HepG2 (cell line): Measurements from ENCODE around the gene CRADD. TPM values are rescaled to one million over a fixed set of nuclear protein-coding genes. Genes with fewer than 3 reads are reported as not detected.

Experiments
- ATAC-seq: fragments of 200-7000 bp; cut with Tn5 transposase; 3 replicates; pipeline ENCODE4 v1.9.1; 2020; ENCODE audit warnings: mild to moderate bottlenecking, moderate library complexity
- BruUV-seq: library from RNA; stranded (reverse); fragments of 400-500 nt; replicated peaks from 2 replicates; lab custom pipeline; 2021; lab: Mats Ljungman, UMichigan
- CTCF ChIA-PET: fragments of 300-600 bp; formaldehyde crosslinking; extraction: SDS; loops from one replicate; lab custom pipeline; 2021; ENCODE audit warnings: low total read pairs, inconsistent platforms, low intra/inter-chr PET ratio; lab: Yijun Ruan, JAX
- POLR2A ChIA-PET: fragments of 350-600 bp; sonication (Branson Sonifier 250); formaldehyde crosslinking; loops from one replicate; lab custom pipeline; 2020; ENCODE audit warnings: antibody characterized with exemption, inconsistent platforms; lab: Yijun Ruan, JAX
- DNase-seq: peaks from one replicate; pipeline ENCODE4 v3.0.0-alpha.2; 2015; ENCODE audit warnings: low spot score
- FAIRE-seq: peaks from 3 replicates; lab custom pipeline; 2011; peaks lifted over from hg19 to GRCh38; lab: Jason Lieb, UNC
- H2AFZ ChIP-seq: one replicate; pipeline ENCODE4 v1.6.1; 2011; ENCODE audit warnings: low read length, inconsistent platforms
- H3K27ac ChIP-seq: fragments of 300-600 bp; 3 replicates; pipeline ENCODE4 v1.8.0; 2011; ENCODE audit warnings: mixed run types, mild to moderate bottlenecking, mixed read lengths, low read length, inconsistent platforms; ENCODE audit not compliant: insufficient read depth; ENCODE audit errors: extremely low read length
- H3K27me3 ChIP-seq, 2 experiments: fragments of 200-600 bp in 1 of 2; 2 replicates in 1 of 2; 3 replicates in 1 of 2; pipeline versions ENCODE4 v1.6.0 to v1.8.0; 2011; ENCODE audit warnings: low read length in 2 of 2, mild to moderate bottlenecking in 2 of 2, moderate library complexity in 2 of 2, inconsistent platforms in 1 of 2; ENCODE audit not compliant: insufficient read depth in 2 of 2, control insufficient read depth in 1 of 2
- H3K36me3 ChIP-seq, 2 experiments: fragments of 200-600 bp in 1 of 2; replicated peaks in 1 of 2; 2 replicates in 1 of 2; 3 replicates in 1 of 2; pipeline versions ENCODE4 v1.5.1 to v1.8.0; 2011; ENCODE audit warnings: low read length in 2 of 2, inconsistent platforms in 1 of 2; ENCODE audit not compliant: insufficient read depth in 2 of 2, control insufficient read depth in 1 of 2
- H3K4me1 ChIP-seq: 2 replicates; pipeline ENCODE4 v1.5.1; 2012; ENCODE audit warnings: low read length, inconsistent platforms; ENCODE audit not compliant: insufficient read depth
- H3K4me2 ChIP-seq: 2 replicates; pipeline ENCODE4 v1.6.0; 2011; ENCODE audit warnings: low read depth, low read length, inconsistent platforms
- H3K4me3 ChIP-seq, 3 experiments: fragments of 200-600 bp in 1 of 3; sonication (generic), shearing (Covaris generic) in 1 of 3; replicated peaks in 1 of 3; 2 replicates each; pipeline ENCODE4 v1.5.1; 2011 to 2016; ENCODE audit warnings: low read length in 3 of 3, inconsistent platforms in 2 of 3, low read depth in 2 of 3, mild to moderate bottlenecking in 2 of 3, control low read depth in 1 of 3, mixed read lengths in 1 of 3; ENCODE audit not compliant: insufficient read depth in 1 of 3
- H3K79me2 ChIP-seq: one replicate; pipeline ENCODE4 v1.6.1; 2011; ENCODE audit warnings: low read length, inconsistent platforms; ENCODE audit not compliant: insufficient read depth
- H3K9ac ChIP-seq: 2 replicates; pipeline ENCODE4 v1.6.0; 2011; ENCODE audit warnings: mild to moderate bottlenecking, low read depth, low read length, inconsistent platforms; ENCODE audit not compliant: insufficient read depth
- H3K9me3 ChIP-seq: 2 replicates; pipeline ENCODE4 v1.5.1; 2012; ENCODE audit warnings: mild to moderate bottlenecking, low read length
- H4K20me1 ChIP-seq: 2 replicates; pipeline ENCODE4 v1.6.0; 2011; ENCODE audit warnings: inconsistent platforms, mild to moderate bottlenecking, low read length, moderate library complexity; ENCODE audit not compliant: insufficient read depth
- BHLHE40 ChIP-seq: IDR thresholded peaks from 2 replicates; pipeline ENCODE4 v1.6.1; 2011; ENCODE audit warnings: low read length, improper control_type of control experiment
- CBX1 ChIP-seq: IDR thresholded peaks from one replicate; pipeline ENCODE4 v1.6.1; 2016; ENCODE audit warnings: antibody characterized with exemption, low read depth
- NCOA2 ChIP-seq: sonication (generic); formaldehyde crosslinking; IDR thresholded peaks from 2 replicates; pipeline ENCODE4 v1.8.0; 2022; ENCODE audit warnings: inconsistent platforms
- SYNCRIP ChIP-seq: fragments of 200-400 bp; formaldehyde crosslinking; IDR thresholded peaks from 2 replicates; pipeline ENCODE4 v1.6.1; 2018; ENCODE audit warnings: mild to moderate bottlenecking, low read depth, low read length; ENCODE audit not compliant: insufficient read depth
- ZNF572 ChIP-seq: sonication (generic); formaldehyde crosslinking; IDR thresholded peaks from 2 replicates; pipeline ENCODE4 v1.5.1; 2020; ENCODE audit warnings: mild to moderate bottlenecking, missing genetic modification reagents
- ZNF772 ChIP-seq: sonication (generic); formaldehyde crosslinking; IDR thresholded peaks from 2 replicates; pipeline ENCODE4 v1.5.0; 2020; ENCODE audit warnings: mild to moderate bottlenecking, missing genetic modification reagents
- WGBS: methylation state at CpG from one replicate; pipeline ENCODE4 v1.1.6; 2017; ENCODE audit warnings: low lambda C conversion rate; 5-methylcytosine and 5-hydroxymethylcytosine counted together
- in situ Hi-C: cut with HindIII; loops from 2 replicates; pipeline ENCODE4 v1.10.0; 2017; ENCODE audit warnings: low pct_unique_long_range_greater_than_20kb; ENCODE audit not compliant: extremely low pct_ligation_motif_present
- intact Hi-C: fragments of 100-400 bp; cut with micrococcal nuclease; formaldehyde crosslinking; loops from one replicate; pipeline ENCODE4 v1.10.0; 2022; ENCODE audit not compliant: unreplicated experiment
- polyA plus RNA-seq, 8 experiments: library from polyadenylated mRNA; depleted of rRNA in 3 of 8; stranded (reverse) in 7 of 8; unstranded in 1 of 8; fragments of >200 nt; fragmentation: Illumina TruSeq in 4 of 8; extraction: Trizol in 4 of 8; gene quantifications; 2 replicates each; pipeline versions ENCODE4 v1.2.1 to v1.2.3, GENCODE V29; 2011 to 2016; ENCODE audit warnings: low read depth in 4 of 8, missing spikeins in 1 of 8, mixed read lengths in 1 of 8; ENCODE audit not compliant: insufficient read depth in 1 of 8
- total RNA-seq, 5 experiments: library from RNA; depleted of rRNA; stranded (reverse); fragments of >200 nt; fragmentation: Illumina TruSeq; extraction: Trizol; gene quantifications; 2 replicates each; pipeline ENCODE4 v1.2.3, GENCODE V29; 2016; ENCODE audit warnings: low read depth in 1 of 5
- TF ChIP-seq, protein P1 (sequence below): sonication (generic); formaldehyde crosslinking; IDR thresholded peaks from 2 replicates; pipeline ENCODE4 v1.4.0; 2020; ENCODE audit warnings: mild to moderate bottlenecking, missing genetic modification reagents
- TF ChIP-seq, protein P2 (sequence below): sonication (generic); formaldehyde crosslinking; IDR thresholded peaks from 2 replicates; pipeline ENCODE4 v1.4.0; 2020; ENCODE audit warnings: missing genetic modification reagents

CRADD gene
- total and polyA plus RNA-seq, 2 of the 13 experiments (the other 11 are each of a cell fraction or from before 2014, with no cell fraction given): 12.4 to 18.8 TPM

GRCh38 chr12:93832131-93832530 is 155.0 kb downstream of the CRADD start:
- in situ Hi-C loops: no loop called here
- H3K4me1 ChIP-seq: no peaks in the 10 kb centered on the region
- ATAC-seq: no peak
- POLR2A ChIA-PET: no interaction called here
- H2AFZ ChIP-seq: no peak overlapping the region
- H3K36me3 ChIP-seq: no peaks in the 10 kb centered on the region
- no peak overlapping the region for H3K9ac ChIP-seq
- no peak for DNase-seq
- TF ChIP-seq ZNF572 (CRISPR knock-in tag): no peak
- TF ChIP-seq, all 625 proteins: peak for 0
- intact Hi-C loops: no loop called here
- H3K4me3 ChIP-seq: no peak overlapping the region
- 96% methylated on average over 2 of the region's 2 CpGs for WGBS
- H3K9me3 ChIP-seq: no peaks in the 10 kb centered on the region
- no peaks in the 10 kb centered on the region for H3K27me3 ChIP-seq
- H4K20me1 ChIP-seq: no peaks in the 10 kb centered on the region
- no peak for FAIRE-seq
- H3K27ac ChIP-seq: no peak overlapping the region
- CTCF ChIA-PET: no interaction called here
- H3K4me2 ChIP-seq: no peak overlapping the region
- H3K79me2 ChIP-seq: no peaks in the 10 kb centered on the region
- no TSS peak for BruUV-seq

- H3K4me3 ChIP-seq: no peak overlapping the region
- CTCF ChIA-PET: no interaction called here
- H2AFZ ChIP-seq: no peak overlapping the region
- H3K4me1 ChIP-seq: no peaks in the 10 kb centered on the region
- ATAC-seq (no peak), FAIRE-seq (no peak), DNase-seq (no peak)
- H3K27me3 ChIP-seq: no peaks in the 10 kb centered on the region
- intact Hi-C loops (no loop called here), in situ Hi-C loops (no loop called here)
- H3K27ac ChIP-seq: no peak overlapping the region
- 75% methylated on average over 6 of the region's 6 CpGs for WGBS
- no TSS peak for BruUV-seq
- H3K9ac ChIP-seq: no peak overlapping the region
- no peaks in the 10 kb centered on the region for H4K20me1 ChIP-seq
- no peaks in the 10 kb centered on the region for H3K9me3 ChIP-seq
- H3K79me2 ChIP-seq: no peaks in the 10 kb centered on the region
- POLR2A ChIA-PET: no interaction called here
- no peak overlapping the region for H3K4me2 ChIP-seq
- no peaks in the 10 kb centered on the region for H3K36me3 ChIP-seq
- TF ChIP-seq, protein P1, sequence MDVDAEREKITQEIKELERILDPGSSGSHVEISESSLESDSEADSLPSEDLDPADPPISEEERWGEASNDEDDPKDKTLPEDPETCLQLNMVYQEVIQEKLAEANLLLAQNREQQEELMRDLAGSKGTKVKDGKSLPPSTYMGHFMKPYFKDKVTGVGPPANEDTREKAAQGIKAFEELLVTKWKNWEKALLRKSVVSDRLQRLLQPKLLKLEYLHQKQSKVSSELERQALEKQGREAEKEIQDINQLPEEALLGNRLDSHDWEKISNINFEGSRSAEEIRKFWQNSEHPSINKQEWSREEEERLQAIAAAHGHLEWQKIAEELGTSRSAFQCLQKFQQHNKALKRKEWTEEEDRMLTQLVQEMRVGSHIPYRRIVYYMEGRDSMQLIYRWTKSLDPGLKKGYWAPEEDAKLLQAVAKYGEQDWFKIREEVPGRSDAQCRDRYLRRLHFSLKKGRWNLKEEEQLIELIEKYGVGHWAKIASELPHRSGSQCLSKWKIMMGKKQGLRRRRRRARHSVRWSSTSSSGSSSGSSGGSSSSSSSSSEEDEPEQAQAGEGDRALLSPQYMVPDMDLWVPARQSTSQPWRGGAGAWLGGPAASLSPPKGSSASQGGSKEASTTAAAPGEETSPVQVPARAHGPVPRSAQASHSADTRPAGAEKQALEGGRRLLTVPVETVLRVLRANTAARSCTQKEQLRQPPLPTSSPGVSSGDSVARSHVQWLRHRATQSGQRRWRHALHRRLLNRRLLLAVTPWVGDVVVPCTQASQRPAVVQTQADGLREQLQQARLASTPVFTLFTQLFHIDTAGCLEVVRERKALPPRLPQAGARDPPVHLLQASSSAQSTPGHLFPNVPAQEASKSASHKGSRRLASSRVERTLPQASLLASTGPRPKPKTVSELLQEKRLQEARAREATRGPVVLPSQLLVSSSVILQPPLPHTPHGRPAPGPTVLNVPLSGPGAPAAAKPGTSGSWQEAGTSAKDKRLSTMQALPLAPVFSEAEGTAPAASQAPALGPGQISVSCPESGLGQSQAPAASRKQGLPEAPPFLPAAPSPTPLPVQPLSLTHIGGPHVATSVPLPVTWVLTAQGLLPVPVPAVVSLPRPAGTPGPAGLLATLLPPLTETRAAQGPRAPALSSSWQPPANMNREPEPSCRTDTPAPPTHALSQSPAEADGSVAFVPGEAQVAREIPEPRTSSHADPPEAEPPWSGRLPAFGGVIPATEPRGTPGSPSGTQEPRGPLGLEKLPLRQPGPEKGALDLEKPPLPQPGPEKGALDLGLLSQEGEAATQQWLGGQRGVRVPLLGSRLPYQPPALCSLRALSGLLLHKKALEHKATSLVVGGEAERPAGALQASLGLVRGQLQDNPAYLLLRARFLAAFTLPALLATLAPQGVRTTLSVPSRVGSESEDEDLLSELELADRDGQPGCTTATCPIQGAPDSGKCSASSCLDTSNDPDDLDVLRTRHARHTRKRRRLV (CRISPR knock-in tag): no peak
- no peak for TF ChIP-seq NCOA2 (CRISPR knock-in tag)
- no peak for TF ChIP-seq CBX1
- TF ChIP-seq SYNCRIP: no peak
- TF ChIP-seq, protein P2, sequence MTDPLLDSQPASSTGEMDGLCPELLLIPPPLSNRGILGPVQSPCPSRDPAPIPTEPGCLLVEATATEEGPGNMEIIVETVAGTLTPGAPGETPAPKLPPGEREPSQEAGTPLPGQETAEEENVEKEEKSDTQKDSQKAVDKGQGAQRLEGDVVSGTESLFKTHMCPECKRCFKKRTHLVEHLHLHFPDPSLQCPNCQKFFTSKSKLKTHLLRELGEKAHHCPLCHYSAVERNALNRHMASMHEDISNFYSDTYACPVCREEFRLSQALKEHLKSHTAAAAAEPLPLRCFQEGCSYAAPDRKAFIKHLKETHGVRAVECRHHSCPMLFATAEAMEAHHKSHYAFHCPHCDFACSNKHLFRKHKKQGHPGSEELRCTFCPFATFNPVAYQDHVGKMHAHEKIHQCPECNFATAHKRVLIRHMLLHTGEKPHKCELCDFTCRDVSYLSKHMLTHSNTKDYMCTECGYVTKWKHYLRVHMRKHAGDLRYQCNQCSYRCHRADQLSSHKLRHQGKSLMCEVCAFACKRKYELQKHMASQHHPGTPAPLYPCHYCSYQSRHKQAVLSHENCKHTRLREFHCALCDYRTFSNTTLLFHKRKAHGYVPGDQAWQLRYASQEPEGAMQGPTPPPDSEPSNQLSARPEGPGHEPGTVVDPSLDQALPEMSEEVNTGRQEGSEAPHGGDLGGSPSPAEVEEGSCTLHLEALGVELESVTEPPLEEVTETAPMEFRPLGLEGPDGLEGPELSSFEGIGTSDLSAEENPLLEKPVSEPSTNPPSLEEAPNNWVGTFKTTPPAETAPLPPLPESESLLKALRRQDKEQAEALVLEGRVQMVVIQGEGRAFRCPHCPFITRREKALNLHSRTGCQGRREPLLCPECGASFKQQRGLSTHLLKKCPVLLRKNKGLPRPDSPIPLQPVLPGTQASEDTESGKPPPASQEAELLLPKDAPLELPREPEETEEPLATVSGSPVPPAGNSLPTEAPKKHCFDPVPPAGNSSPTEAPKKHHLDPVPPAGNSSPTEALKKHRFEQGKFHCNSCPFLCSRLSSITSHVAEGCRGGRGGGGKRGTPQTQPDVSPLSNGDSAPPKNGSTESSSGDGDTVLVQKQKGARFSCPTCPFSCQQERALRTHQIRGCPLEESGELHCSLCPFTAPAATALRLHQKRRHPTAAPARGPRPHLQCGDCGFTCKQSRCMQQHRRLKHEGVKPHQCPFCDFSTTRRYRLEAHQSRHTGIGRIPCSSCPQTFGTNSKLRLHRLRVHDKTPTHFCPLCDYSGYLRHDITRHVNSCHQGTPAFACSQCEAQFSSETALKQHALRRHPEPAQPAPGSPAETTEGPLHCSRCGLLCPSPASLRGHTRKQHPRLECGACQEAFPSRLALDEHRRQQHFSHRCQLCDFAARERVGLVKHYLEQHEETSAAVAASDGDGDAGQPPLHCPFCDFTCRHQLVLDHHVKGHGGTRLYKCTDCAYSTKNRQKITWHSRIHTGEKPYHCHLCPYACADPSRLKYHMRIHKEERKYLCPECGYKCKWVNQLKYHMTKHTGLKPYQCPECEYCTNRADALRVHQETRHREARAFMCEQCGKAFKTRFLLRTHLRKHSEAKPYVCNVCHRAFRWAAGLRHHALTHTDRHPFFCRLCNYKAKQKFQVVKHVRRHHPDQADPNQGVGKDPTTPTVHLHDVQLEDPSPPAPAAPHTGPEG (CRISPR knock-in tag): no peak
- TF ChIP-seq ZNF772 (CRISPR knock-in tag): no peak
- TF ChIP-seq BHLHE40: no peak
Observed at GRCh38 chr12:93833946-93834345, 156.8 kb downstream of the CRADD start.
